Right lobe of liver (tissue), 4 donors: Measurements from ENCODE around the gene MAD2L1.

ENCODE experiments used
- POLR2A ChIP-seq: fragments of 450-650 bp; IDR thresholded peaks from one replicate; pipeline ENCODE4 v1.6.1; 2017; ENCODE audit warnings: antibody characterized with exemption, mild to moderate bottlenecking
- TF ChIP-seq, protein P1 (sequence below), 4 donors: fragments of 200-600 bp in 3 of 4; fragments of 450-650 bp in 1 of 4; IDR thresholded peaks; one replicate each; pipeline versions ENCODE4 v1.5.1 to v1.8.0; 2016 to 2022; ENCODE audit warnings: antibody characterized with exemption in 4 of 4, mild to moderate bottlenecking in 2 of 4
- donor health status: DM: no; HTN: no; CAD: no.
- donor health status: DM: no; HTN: no; CAD: no.
- donor health status: DM: no; HTN: yes; CAD: no.

DNA sequence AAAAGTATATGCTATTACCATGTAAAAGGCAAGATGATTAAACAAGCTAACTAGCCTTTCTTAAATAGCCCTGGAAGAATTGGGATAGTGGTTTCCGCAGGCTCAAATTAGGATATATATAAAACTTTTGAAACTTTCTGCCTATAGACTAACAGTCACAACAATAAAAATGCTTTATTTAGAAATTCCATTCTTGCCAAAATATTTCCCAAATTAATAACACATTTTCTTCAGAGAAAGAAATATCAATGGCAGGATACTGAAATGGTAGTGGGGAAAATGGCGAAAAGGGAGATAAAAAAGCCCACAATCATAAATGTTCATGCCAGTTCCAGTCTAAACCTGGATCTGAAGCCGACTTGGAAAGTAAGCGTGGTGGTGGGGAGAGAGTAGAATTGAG lies 56.0 kb downstream of the MAD2L1 start:
- TF ChIP-seq POLR2A: no peak
- TF ChIP-seq, protein P1, sequence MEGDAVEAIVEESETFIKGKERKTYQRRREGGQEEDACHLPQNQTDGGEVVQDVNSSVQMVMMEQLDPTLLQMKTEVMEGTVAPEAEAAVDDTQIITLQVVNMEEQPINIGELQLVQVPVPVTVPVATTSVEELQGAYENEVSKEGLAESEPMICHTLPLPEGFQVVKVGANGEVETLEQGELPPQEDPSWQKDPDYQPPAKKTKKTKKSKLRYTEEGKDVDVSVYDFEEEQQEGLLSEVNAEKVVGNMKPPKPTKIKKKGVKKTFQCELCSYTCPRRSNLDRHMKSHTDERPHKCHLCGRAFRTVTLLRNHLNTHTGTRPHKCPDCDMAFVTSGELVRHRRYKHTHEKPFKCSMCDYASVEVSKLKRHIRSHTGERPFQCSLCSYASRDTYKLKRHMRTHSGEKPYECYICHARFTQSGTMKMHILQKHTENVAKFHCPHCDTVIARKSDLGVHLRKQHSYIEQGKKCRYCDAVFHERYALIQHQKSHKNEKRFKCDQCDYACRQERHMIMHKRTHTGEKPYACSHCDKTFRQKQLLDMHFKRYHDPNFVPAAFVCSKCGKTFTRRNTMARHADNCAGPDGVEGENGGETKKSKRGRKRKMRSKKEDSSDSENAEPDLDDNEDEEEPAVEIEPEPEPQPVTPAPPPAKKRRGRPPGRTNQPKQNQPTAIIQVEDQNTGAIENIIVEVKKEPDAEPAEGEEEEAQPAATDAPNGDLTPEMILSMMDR (IDR thresholded peaks at IDR 0.05): no peak
